Esophagus muscularis mucosa (tissue), 4 donors: ENCODE results near the gene WDR70. TPM values are rescaled to one million over a fixed set of nuclear protein-coding genes. Genes with fewer than 3 reads are reported as not detected.

ENCODE experiments used
- DNase-seq: peaks from one replicate; pipeline ENCODE4 v3.0.0-alpha.2; 2017; ENCODE audit errors: extremely low spot score
- H3K27ac ChIP-seq, 4 donors: fragments of 200-600 bp; sonication (generic); replicated peaks in 1 of 4; 1 replicate in 3 of 4; 2 replicates in 1 of 4; pipeline ENCODE4 v1.5.1; 2016 to 2019; ENCODE audit warnings: mild to moderate bottlenecking in 1 of 4
- H3K27me3 ChIP-seq, 4 donors: fragments of 200-600 bp; sonication (generic); one replicate each; pipeline versions ENCODE4 v1.5.1 to v1.6.0; 2016 to 2019
- H3K36me3 ChIP-seq, 4 donors: fragments of 200-600 bp; sonication (generic); one replicate each; pipeline ENCODE4 v1.5.1; 2016 to 2019
- H3K4me1 ChIP-seq, 4 donors: fragments of 200-600 bp; sonication (generic); one replicate each; pipeline ENCODE4 v1.5.1; 2016 to 2019
- H3K4me3 ChIP-seq, 4 donors: fragments of 200-600 bp; sonication (generic); 1 replicate in 2 of 4; 2 replicates in 2 of 4; pipeline ENCODE4 v1.5.1; 2016 to 2019; ENCODE audit warnings: mild to moderate bottlenecking in 4 of 4, moderate library complexity in 1 of 4
- H3K9me3 ChIP-seq, 4 donors: fragments of 200-600 bp; sonication (generic); 1 replicate in 3 of 4; 2 replicates in 1 of 4; pipeline ENCODE4 v1.5.1; 2016 to 2019
- EP300 ChIP-seq: sonication (generic); formaldehyde crosslinking; IDR thresholded peaks from one replicate; pipeline ENCODE4 v1.6.1; 2017; ENCODE audit warnings: antibody characterized with exemption
- POLR2A ChIP-seq: fragments of 450-650 bp; IDR thresholded peaks from one replicate; pipeline ENCODE4 v1.6.1; 2017; ENCODE audit warnings: antibody characterized with exemption, moderate library complexity, mild to moderate bottlenecking, low read depth
- POLR2AphosphoS5 ChIP-seq, 2 donors: sonication (generic); formaldehyde crosslinking; IDR thresholded peaks; one replicate each; pipeline ENCODE4 v1.6.1; 2017; ENCODE audit warnings: antibody characterized with exemption in 2 of 2
- WGBS: methylation state at CpG from one replicate; pipeline ENCODE4 v1.1.5; 2018; 5-methylcytosine and 5-hydroxymethylcytosine counted together
- intact Hi-C: fragments of 100-400 bp; cut with DNase I; formaldehyde crosslinking; loops from one replicate; pipeline ENCODE4 v1.15.1; 2023
- total RNA-seq, 4 donors: library from RNA; depleted of rRNA; stranded (reverse); fragments of >200 nt; gene quantifications; one replicate each; pipeline versions ENCODE4 v1.1.0 to v1.2.1, GENCODE V29; 2016
- TF ChIP-seq, protein P1 (sequence below), 3 experiments: fragments of 200-600 bp in 2 of 3; fragments of 450-650 bp in 1 of 3; sonication (generic) in 2 of 3; IDR thresholded peaks; one replicate each; pipeline ENCODE4 v1.5.1; 2017 to 2019; ENCODE audit warnings: antibody characterized with exemption in 3 of 3, mild to moderate bottlenecking in 2 of 3, moderate library complexity in 1 of 3

WDR70 gene
- total RNA-seq, 4 donors from 2014 or later = 15.6 to 24.1 (median 19.6) TPM

DNA sequence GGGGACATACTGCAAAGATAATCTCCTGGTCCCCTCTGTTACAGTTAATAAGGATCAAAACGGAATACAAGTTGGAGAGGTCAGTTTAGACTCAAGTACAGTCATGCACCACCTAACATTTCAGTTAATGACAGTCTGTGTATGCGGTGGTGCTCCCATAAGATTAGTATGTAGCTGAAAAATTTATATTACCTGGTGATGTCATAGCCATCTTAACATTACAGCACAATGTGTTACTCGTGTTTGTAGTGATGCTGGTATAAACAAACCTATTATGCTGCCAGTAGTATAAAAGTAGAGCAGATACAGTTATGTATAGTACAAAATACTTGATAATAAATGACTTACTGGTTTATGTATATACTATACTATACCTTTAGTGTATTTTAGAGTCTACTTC lies 252.8 kb downstream of the WDR70 start:
- peaks cover 0 to 9% (median 4%) of the 10 kb centered on the region in 4 donors for H3K9me3 ChIP-seq
- H3K4me1 ChIP-seq = no peaks in the 10 kb centered on the region
- no peak overlapping the region for H3K4me3 ChIP-seq
- TF ChIP-seq EP300 (no peak), POLR2A (no peak), POLR2AphosphoS5 (IDR thresholded peaks at IDR 0.05) (no peak)
- TF ChIP-seq, protein P1, sequence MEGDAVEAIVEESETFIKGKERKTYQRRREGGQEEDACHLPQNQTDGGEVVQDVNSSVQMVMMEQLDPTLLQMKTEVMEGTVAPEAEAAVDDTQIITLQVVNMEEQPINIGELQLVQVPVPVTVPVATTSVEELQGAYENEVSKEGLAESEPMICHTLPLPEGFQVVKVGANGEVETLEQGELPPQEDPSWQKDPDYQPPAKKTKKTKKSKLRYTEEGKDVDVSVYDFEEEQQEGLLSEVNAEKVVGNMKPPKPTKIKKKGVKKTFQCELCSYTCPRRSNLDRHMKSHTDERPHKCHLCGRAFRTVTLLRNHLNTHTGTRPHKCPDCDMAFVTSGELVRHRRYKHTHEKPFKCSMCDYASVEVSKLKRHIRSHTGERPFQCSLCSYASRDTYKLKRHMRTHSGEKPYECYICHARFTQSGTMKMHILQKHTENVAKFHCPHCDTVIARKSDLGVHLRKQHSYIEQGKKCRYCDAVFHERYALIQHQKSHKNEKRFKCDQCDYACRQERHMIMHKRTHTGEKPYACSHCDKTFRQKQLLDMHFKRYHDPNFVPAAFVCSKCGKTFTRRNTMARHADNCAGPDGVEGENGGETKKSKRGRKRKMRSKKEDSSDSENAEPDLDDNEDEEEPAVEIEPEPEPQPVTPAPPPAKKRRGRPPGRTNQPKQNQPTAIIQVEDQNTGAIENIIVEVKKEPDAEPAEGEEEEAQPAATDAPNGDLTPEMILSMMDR (IDR thresholded peaks at IDR 0.05) = no peak
- WGBS = 82% methylated on average over 3 of the region's 3 CpGs
- H3K27me3 ChIP-seq = no peaks in the 10 kb centered on the region
- no peak overlapping the region for H3K27ac ChIP-seq
- intact Hi-C loops = no loop called here
- no peak for DNase-seq
- no peaks in the 10 kb centered on the region for H3K36me3 ChIP-seq

GRCh38 chr5:37637165-37637845 lies 258.2 kb downstream of the WDR70 start:
- 92% methylated on average over 7 of the region's 7 CpGs for WGBS
- intact Hi-C loops = no loop called here
- TF ChIP-seq EP300 = no peak
- TF ChIP-seq, protein P1 (IDR thresholded peaks at IDR 0.05) = no peak
- no peak for TF ChIP-seq POLR2A
- TF ChIP-seq POLR2AphosphoS5 (IDR thresholded peaks at IDR 0.05) = no peak

DNA sequence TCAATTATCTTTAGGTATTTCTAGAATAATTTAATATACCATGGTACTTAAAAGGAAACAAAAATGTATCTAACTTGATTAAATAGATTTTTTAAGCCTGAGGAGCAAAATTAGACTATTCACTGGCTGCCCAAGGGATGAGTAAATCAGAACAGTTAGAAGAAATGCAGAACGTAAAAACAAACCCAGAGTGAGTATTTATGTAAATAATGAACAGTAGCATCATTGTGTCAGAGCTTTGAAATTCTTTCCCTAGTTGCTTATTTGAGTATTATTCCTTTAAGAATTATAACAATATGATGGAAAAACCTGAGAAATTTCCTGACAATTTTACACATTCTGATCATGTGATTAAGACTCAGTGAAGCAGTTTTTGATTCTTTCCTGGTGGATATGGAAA lies 259.8 kb downstream of the WDR70 start:
- DNase-seq = no peak
- no peaks in the 10 kb centered on the region for H3K9me3 ChIP-seq
- no peak overlapping the region for H3K4me3 ChIP-seq
- WGBS = 84% methylated on average over 1 of the region's 1 CpG
- no peaks in the 10 kb centered on the region for H3K27me3 ChIP-seq
- no peaks in the 10 kb centered on the region for H3K36me3 ChIP-seq
- H3K4me1 ChIP-seq = peaks cover 0 to 3% (median 0%) of the 10 kb centered on the region in 4 donors
- H3K27ac ChIP-seq = no peak overlapping the region
- intact Hi-C loops = no loop called here
- no peak for TF ChIP-seq POLR2AphosphoS5 (IDR thresholded peaks at IDR 0.05)
- no peak for TF ChIP-seq POLR2A
- TF ChIP-seq EP300 = no peak
- TF ChIP-seq, protein P1 (IDR thresholded peaks at IDR 0.05) = no peak

More at GRCh38 chr5:37637165-37637845, 258.2 kb downstream of the WDR70 start:
- no peaks in the 10 kb centered on the region for H3K36me3 ChIP-seq
- H3K4me3 ChIP-seq = no peak overlapping the region
- H3K4me1 ChIP-seq = peaks cover 0 to 3% (median 0%) of the 10 kb centered on the region in 4 donors
- H3K27ac ChIP-seq = no peak overlapping the region
- no peaks in the 10 kb centered on the region for H3K9me3 ChIP-seq
- DNase-seq = no peak
- no peaks in the 10 kb centered on the region for H3K27me3 ChIP-seq

- Histone ChIP-seq H3K4me3 (no peak overlapping the region), H3K36me3 (no peaks in the 10 kb centered on the region), H3K4me1 (peaks cover 0 to 3% (median 0%) of the 10 kb centered on the region in 4 donors), H3K9me3 (peaks cover 0 to 11% (median 0%) of the 10 kb centered on the region in 4 donors), H3K27ac (no peak overlapping the region), H3K27me3 (no peaks in the 10 kb centered on the region)
- DNase-seq = no peak
- 64% methylated on average over 2 of the region's 2 CpGs for WGBS
- no peak for TF ChIP-seq POLR2A
- no peak for TF ChIP-seq EP300
- TF ChIP-seq, protein P1 (IDR thresholded peaks at IDR 0.05) = no peak
- TF ChIP-seq POLR2AphosphoS5 (IDR thresholded peaks at IDR 0.05) = no peak
- intact Hi-C loops = no loop called here
These were observed 261.0 kb downstream of the WDR70 start for GRCh38 chr5:37640088-37640487.
